Upper lobe of left lung (tissue), 6 donors: ENCODE data around the gene MCM7. TPM values are rescaled to one million over a fixed set of nuclear protein-coding genes. Genes with fewer than 3 reads are reported as not detected.
"Not testable (repeated sequence)": the region's sequence is repeated elsewhere in the genome, so short reads cannot be mapped to it uniquely, and the experiment has no call there.

Source experiments
- ATAC-seq, 2 donors: fragments of 200-7000 bp; cut with Tn5 transposase; one replicate each; pipeline ENCODE4 v1.9.1; 2022; ENCODE audit warnings: mild to moderate bottlenecking in 2 of 2, moderate library complexity in 2 of 2; ENCODE audit not compliant: low FRiP score in 2 of 2
- DNase-seq, 2 donors: peaks; one replicate each; pipeline ENCODE4 v3.0.0-alpha.2; 2019 to 2020
- H3K27ac ChIP-seq, 4 donors: fragments of 200-600 bp; sonication (generic); one replicate each; pipeline ENCODE4 v1.5.1; 2016 to 2019
- H3K27me3 ChIP-seq, 4 donors: fragments of 200-600 bp; sonication (generic); one replicate each; pipeline ENCODE4 v1.5.1; 2017 to 2019
- H3K36me3 ChIP-seq, 4 donors: fragments of 200-600 bp; sonication (generic); one replicate each; pipeline ENCODE4 v1.5.1; 2016 to 2019
- H3K4me1 ChIP-seq, 4 donors: fragments of 200-600 bp; sonication (generic); one replicate each; pipeline ENCODE4 v1.5.1; 2018 to 2019
- H3K4me3 ChIP-seq, 4 donors: fragments of 200-600 bp; sonication (generic); one replicate each; pipeline ENCODE4 v1.5.1; 2017 to 2019; ENCODE audit warnings: mild to moderate bottlenecking in 2 of 4, moderate library complexity in 1 of 4
- H3K9me3 ChIP-seq, 4 donors: fragments of 200-600 bp; sonication (generic); one replicate each; pipeline ENCODE4 v1.5.1; 2018 to 2019
- CTCF ChIP-seq, 6 experiments: fragments of 450-650 bp in 4 of 6; fragments of 200-600 bp in 2 of 6; sonication (generic) in 2 of 6; IDR thresholded peaks; one replicate each; pipeline ENCODE4 v1.5.1; 2016 to 2019; ENCODE audit warnings: antibody characterized with exemption in 6 of 6
- EP300 ChIP-seq, 4 donors: sonication (generic); formaldehyde crosslinking; IDR thresholded peaks; one replicate each; pipeline ENCODE4 v1.5.1; 2017; ENCODE audit warnings: antibody characterized with exemption in 4 of 4, control low read depth in 2 of 4
- POLR2A ChIP-seq, 4 donors: fragments of 450-650 bp; IDR thresholded peaks; one replicate each; pipeline ENCODE4 v1.5.1; 2016 to 2017; ENCODE audit warnings: antibody characterized with exemption in 4 of 4, mild to moderate bottlenecking in 2 of 4
- POLR2AphosphoS5 ChIP-seq, 2 donors: sonication (generic); formaldehyde crosslinking; IDR thresholded peaks; one replicate each; pipeline ENCODE4 v1.5.1; 2017; ENCODE audit warnings: antibody characterized with exemption in 2 of 2
- WGBS, 2 donors: methylation state at CpG; one replicate each; pipeline ENCODE4 v1.1.5; 2017 to 2018; 5-methylcytosine and 5-hydroxymethylcytosine counted together
- total RNA-seq, 6 donors: library from RNA; depleted of rRNA in 4 of 6; stranded (reverse); fragments of >200 nt in 4 of 6; gene quantifications; one replicate each; pipeline versions ENCODE4 v1.1.0 to v1.2.1, GENCODE V29; 2016 to 2021
- donor health status: DM: no; HTN: no; CAD: no; lungs with moderate emphysema.
- donor health status: DM: no; HTN: yes; CAD: no; lungs with severe emphysema.

Gene MCM7
- total RNA-seq, 6 donors from 2014 or later: 29.3 to 78.6 (median 44.1) TPM

DNA sequence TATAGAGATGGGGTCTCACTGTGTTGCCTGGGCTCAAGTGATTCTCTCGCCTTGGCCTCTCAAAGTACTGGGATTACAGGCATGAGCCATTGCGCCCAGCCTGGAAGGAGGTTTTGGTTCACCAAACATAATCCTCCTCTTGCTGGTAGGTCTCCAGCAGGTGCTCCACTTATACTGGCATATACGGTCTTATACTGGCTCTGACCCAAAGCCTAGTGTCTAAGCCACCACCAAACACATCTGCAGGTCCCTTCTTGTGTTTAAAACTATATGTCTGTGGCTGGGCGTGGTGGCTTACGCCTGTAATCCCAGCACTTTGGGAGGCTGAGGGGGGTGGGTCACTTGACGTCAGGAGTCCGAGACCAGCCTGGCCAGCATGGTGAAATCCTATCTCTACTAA is 30.9 kb upstream of the MCM7 start:
- WGBS, 2 donors: 67 to 68% methylated on average over 7 of the region's 7 CpGs
- ATAC-seq (no peak), DNase-seq (no peak)
- Histone ChIP-seq H3K27me3 (no peaks in the 10 kb centered on the region), H3K36me3 (no peaks in the 10 kb centered on the region), H3K27ac (no peak overlapping the region), H3K4me3 (no peak overlapping the region), H3K9me3 (no peaks in the 10 kb centered on the region), H3K4me1 (peaks cover 11 to 21% (median 20%) of the 10 kb centered on the region in 4 donors)
- TF ChIP-seq EP300 (IDR thresholded peaks at IDR 0.05) (no peak), POLR2AphosphoS5 (IDR thresholded peaks at IDR 0.05) (no peak), CTCF (IDR thresholded peaks at IDR 0.05) (no peak), POLR2A (IDR thresholded peaks at IDR 0.05) (no peak)

- Histone ChIP-seq H3K36me3 (no peaks in the 10 kb centered on the region), H3K4me3 (peak overlapping the region in 2 of 4 donors; percentile 13), H3K27me3 (no peaks in the 10 kb centered on the region), H3K9me3 (no peaks in the 10 kb centered on the region), H3K4me1 (peaks cover 14 to 28% (median 25%) of the 10 kb centered on the region in 4 donors), H3K27ac (no peak overlapping the region)
- 13 to 15% methylated on average over 24 of the region's 24 CpGs for WGBS, 2 donors
- TF ChIP-seq POLR2AphosphoS5 (IDR thresholded peaks at IDR 0.05) (no peak), CTCF (IDR thresholded peaks at IDR 0.05) (peak; percentile 70 to 87 (median 80)), POLR2A (IDR thresholded peaks at IDR 0.05) (no peak), EP300 (IDR thresholded peaks at IDR 0.05) (no peak)
- ATAC-seq: peak in 1 of 2 donors; percentile 37
- DNase-seq: peak; percentile 81 to 94
Observed at GRCh38 chr7:100130608-100131453, 29.6 kb upstream of the MCM7 start.

DNA sequence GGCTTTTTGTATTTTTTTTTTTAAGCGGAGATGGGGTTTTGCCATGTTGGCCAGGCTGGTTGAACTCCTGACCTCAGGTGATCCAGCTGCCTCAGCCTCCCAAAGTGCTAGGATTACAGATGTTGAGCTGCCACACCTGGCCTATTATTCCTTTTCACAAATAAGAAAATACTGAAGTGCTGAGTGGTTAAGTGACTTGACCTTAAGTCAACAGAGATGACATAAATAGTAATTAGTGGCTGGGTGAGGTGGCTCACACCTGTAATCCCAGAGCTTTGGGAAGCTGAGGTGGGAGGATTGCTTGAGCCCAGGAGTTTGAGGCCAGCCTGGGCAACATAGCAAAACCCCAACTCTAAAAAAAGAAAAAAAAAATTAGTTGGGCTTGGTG is 29.0 kb upstream of the MCM7 start:
- H3K4me3 ChIP-seq, H3K27ac ChIP-seq, DNase-seq, H3K9me3 ChIP-seq, ATAC-seq, H3K36me3 ChIP-seq, H3K27me3 ChIP-seq: not testable (repeated sequence)
- H3K4me1 ChIP-seq: peaks cover 18 to 34% (median 28%) of the 10 kb centered on the region in 4 donors
- 100% methylated on average over 1 of the region's 1 CpG for WGBS, 2 donors

DNA sequence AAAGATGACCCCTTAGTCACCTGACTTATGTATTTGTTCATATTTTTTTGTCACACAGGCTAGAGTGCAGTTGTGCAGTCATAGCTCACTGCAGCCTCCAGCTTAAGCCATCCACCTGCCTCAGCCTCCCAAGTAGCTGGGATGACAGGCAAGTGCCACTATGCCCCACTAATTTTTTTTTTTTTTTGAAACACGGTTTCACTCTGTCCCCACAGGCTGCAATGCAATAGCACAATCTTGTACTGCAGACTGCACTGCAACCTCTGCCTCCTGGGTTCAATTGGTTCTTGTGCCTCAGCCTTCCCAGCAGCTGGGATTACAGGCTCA is 27.4 kb upstream of the MCM7 start:
- H3K36me3 ChIP-seq: no peaks in the 10 kb centered on the region
- H3K27me3 ChIP-seq: no peaks in the 10 kb centered on the region
- no peak for TF ChIP-seq CTCF (IDR thresholded peaks at IDR 0.05)
- no peak for TF ChIP-seq POLR2AphosphoS5 (IDR thresholded peaks at IDR 0.05)
- no peak for TF ChIP-seq POLR2A (IDR thresholded peaks at IDR 0.05)
- TF ChIP-seq EP300 (IDR thresholded peaks at IDR 0.05): no peak
- no peak for ATAC-seq
- no peak overlapping the region for H3K4me3 ChIP-seq
- H3K4me1 ChIP-seq: peaks cover 18 to 40% (median 28%) of the 10 kb centered on the region in 4 donors
- WGBS, 2 donors: 63% methylated on average over 1 of the region's 1 CpG
- no peak overlapping the region for H3K27ac ChIP-seq
- DNase-seq: no peak
- H3K9me3 ChIP-seq: no peaks in the 10 kb centered on the region

GRCh38 chr7:100127866-100128636 is 26.9 kb upstream of the MCM7 start:
- H3K9me3 ChIP-seq: no peaks in the 10 kb centered on the region
- peaks cover 18 to 40% (median 28%) of the 10 kb centered on the region in 4 donors for H3K4me1 ChIP-seq
- H3K27ac ChIP-seq: peak overlapping the region; percentile 94 to 98 (median 96)
- ATAC-seq: peak in 1 of 2 donors; percentile 3
- H3K36me3 ChIP-seq: no peaks in the 10 kb centered on the region
- H3K4me3 ChIP-seq: peak overlapping the region; percentile 67 to 98 (median 95)
- no peak for DNase-seq
- no peak for TF ChIP-seq EP300 (IDR thresholded peaks at IDR 0.05)
- TF ChIP-seq CTCF (IDR thresholded peaks at IDR 0.05): no peak
- TF ChIP-seq POLR2A (IDR thresholded peaks at IDR 0.05): no peak
- no peak for TF ChIP-seq POLR2AphosphoS5 (IDR thresholded peaks at IDR 0.05)
- WGBS, 2 donors: 4 to 5% methylated on average over 19 to 27 of the region's 37 CpGs
- no peaks in the 10 kb centered on the region for H3K27me3 ChIP-seq
